Endodermal cell (in vitro differentiated cells): ENCODE results near the gene XYLT1. TPM values are rescaled to one million over a fixed set of nuclear protein-coding genes. Genes with fewer than 3 reads are reported as not detected.

Experiments used
- DNase-seq: peaks from one replicate; pipeline ENCODE4 v3.0.0-alpha.2; 2017
- H3K27ac ChIP-seq: 2 replicates; pipeline ENCODE4 v1.5.1; 2013; ENCODE audit warnings: mild to moderate bottlenecking, low read depth, low read length, moderate library complexity
- H3K27me3 ChIP-seq: 2 replicates; pipeline ENCODE4 v1.6.1; 2013; ENCODE audit warnings: mild to moderate bottlenecking, low read length, moderate library complexity; ENCODE audit not compliant: insufficient read depth, control insufficient read depth, poor library complexity, severe bottlenecking
- H3K36me3 ChIP-seq: 2 replicates; pipeline ENCODE4 v1.7.0; 2013; ENCODE audit warnings: mild to moderate bottlenecking, low read length, moderate library complexity; ENCODE audit not compliant: control insufficient read depth, insufficient read depth
- H3K4me1 ChIP-seq: one replicate; pipeline ENCODE4 v1.7.0; 2013; ENCODE audit warnings: low read length; ENCODE audit not compliant: control insufficient read depth, insufficient read depth
- H3K4me3 ChIP-seq: 2 replicates; pipeline ENCODE4 v1.5.1; 2013; ENCODE audit warnings: mild to moderate bottlenecking, low read length, moderate library complexity
- H3K9ac ChIP-seq: 2 replicates; pipeline ENCODE4 v1.6.1; 2013; ENCODE audit warnings: mild to moderate bottlenecking, low read length, moderate library complexity; ENCODE audit not compliant: poor library complexity, severe bottlenecking; ENCODE audit errors: extremely low read depth
- H3K9me3 ChIP-seq: 2 replicates; pipeline ENCODE4 v1.6.1; 2013; ENCODE audit warnings: mild to moderate bottlenecking, low read length, moderate library complexity; ENCODE audit not compliant: control insufficient read depth
- H3K27ac Mint-ChIP-seq: 2 replicates; pipeline ENCODE4 v1.8.0; 2020; ENCODE audit warnings: mixed read lengths
- H3K27me3 Mint-ChIP-seq: 2 replicates; pipeline ENCODE4 v1.8.0; 2021; ENCODE audit warnings: mild to moderate bottlenecking, mixed read lengths; ENCODE audit not compliant: insufficient read depth
- H3K36me3 Mint-ChIP-seq: 2 replicates; pipeline ENCODE4 v1.8.0; 2020; ENCODE audit warnings: low read depth, mixed read lengths
- H3K4me1 Mint-ChIP-seq: 2 replicates; pipeline ENCODE4 v1.8.0; 2020; ENCODE audit warnings: mixed read lengths
- H3K4me3 Mint-ChIP-seq: 2 replicates; pipeline ENCODE4 v1.8.0; 2020; ENCODE audit warnings: mild to moderate bottlenecking, moderate library complexity, mixed read lengths
- H3K9me3 Mint-ChIP-seq: 2 replicates; pipeline ENCODE4 v1.8.0; 2020; ENCODE audit warnings: mild to moderate bottlenecking, mixed read lengths
- CTCF ChIP-seq: fragments of 200-600 bp; sonication (generic); conservative IDR thresholded peaks from 2 replicates; pipeline ENCODE4 v1.5.0; 2021; ENCODE audit warnings: antibody characterized with exemption, mild to moderate bottlenecking
- WGBS, 2 experiments: methylation state at CpG; one replicate each; pipeline versions ENCODE4 v1.1.5 to v1.1.7; 2013; ENCODE audit warnings: missing lambda C conversion rate in 2 of 2, mixed read lengths in 1 of 2; ENCODE audit not compliant: insufficient coverage in 1 of 2, insufficient read length in 1 of 2; 5-methylcytosine and 5-hydroxymethylcytosine counted together
- long read RNA-seq, 4 experiments: library from polyadenylated mRNA in 2 of 4; library from RNA in 1 of 4; library from capped mRNA in 1 of 4; stranded (forward) in 3 of 4; unstranded in 1 of 4; transcript quantifications; one replicate each; pipeline ENCODE4 v2.0.0, GENCODE V29; 2020 to 2021; ENCODE audit warnings: inconsistent platforms in 1 of 4
- polyA plus RNA-seq, 2 experiments: library from polyadenylated mRNA; stranded (reverse); fragments of 50-300 nt; gene quantifications; one replicate each; pipeline ENCODE4 v1.2.3, GENCODE V29; 2013
- total RNA-seq, 2 donors: library from RNA; stranded (reverse); fragmentation: NEBNext Ultra II Directional in 1 of 2; extraction: Animal tissue kit (Norgen Biotek cat#: 25700) in 1 of 2; gene quantifications; 2 replicates in 1 of 2; 3 replicates in 1 of 2; pipeline ENCODE4 v1.2.1, GENCODE V29; 2021

The XYLT1 gene
- 10 to 100 TPM; 26.8 to 28.5 TPM for total RNA-seq
- polyA plus RNA-seq (2013, experiment 1 of 2): 11.9 TPM
- 13.2 TPM for polyA plus RNA-seq (2013, experiment 2 of 2)
- long read RNA-seq, experiment 1, partial matches to known transcripts: 0 of 7 reads
- long read RNA-seq, experiment 1, other reads (novel, unspliced or antisense): 7 of 7 reads
- long read RNA-seq, experiment 2, full-length matches to known transcripts: 3 of 34 reads
- long read RNA-seq, experiment 2, partial matches to known transcripts: 3 of 34 reads
- long read RNA-seq, experiment 2, other reads (novel, unspliced or antisense): 28 of 34 reads
- long read RNA-seq, experiment 3, full-length matches to known transcripts: 1 of 10 reads
- long read RNA-seq, experiment 3, partial matches to known transcripts: 0 of 10 reads
- long read RNA-seq, experiment 3, other reads (novel, unspliced or antisense): 9 of 10 reads
- long read RNA-seq, experiment 4: 0 reads

GRCh38 chr16:17470908-17471718 is at the start of gene XYLT1:
Gene XYLT1 (minus strand): TSS chr16:17470960. CDS start chr16:17470796, 164 bp downstream.
- no peak within 1 kb of the TSS for H3K27ac ChIP-seq

DNA sequence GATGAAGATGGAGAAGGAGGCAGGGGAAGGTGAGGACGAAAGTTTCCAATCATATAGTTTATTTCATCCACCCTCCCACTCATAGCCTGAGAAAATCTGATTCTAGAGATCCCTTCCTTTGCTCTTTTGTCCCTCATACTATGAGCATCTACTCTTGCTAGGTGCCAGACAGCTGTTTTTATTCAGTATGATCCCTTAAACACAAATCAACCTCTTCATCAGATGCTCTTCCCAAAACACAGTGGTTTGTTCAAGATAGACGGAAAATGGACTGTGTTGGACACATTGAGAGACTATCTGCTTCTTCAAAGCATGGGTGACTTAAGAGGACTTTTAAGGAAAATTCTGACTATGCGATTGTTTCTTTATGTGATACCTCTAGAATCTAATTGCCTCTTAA is 49.4 kb upstream of the XYLT1 start:
- H3K27me3 Mint-ChIP-seq: peaks cover 15% of the 10 kb centered on the region
- TF ChIP-seq CTCF: no peak
- WGBS, 2 experiments: 84 to 100% methylated on average over 1 to 3 of the region's 3 CpGs
- H3K36me3 ChIP-seq: no peaks in the 10 kb centered on the region
- no peak for DNase-seq
- no peak overlapping the region for H3K4me3 Mint-ChIP-seq
- H3K27me3 ChIP-seq: peaks cover 6% of the 10 kb centered on the region
- no peak overlapping the region for H3K4me3 ChIP-seq
- no peaks in the 10 kb centered on the region for H3K9me3 ChIP-seq
- H3K27ac Mint-ChIP-seq: no peak overlapping the region
- no peaks in the 10 kb centered on the region for H3K9me3 Mint-ChIP-seq
- no peak overlapping the region for H3K9ac ChIP-seq
- no peaks in the 10 kb centered on the region for H3K36me3 Mint-ChIP-seq
- H3K4me1 Mint-ChIP-seq: no peaks in the 10 kb centered on the region
- no peaks in the 10 kb centered on the region for H3K4me1 ChIP-seq
- no peak overlapping the region for H3K27ac ChIP-seq

More at GRCh38 chr16:17470908-17471718, at the start of gene XYLT1:
- Histone ChIP-seq H3K27me3 (peaks cover 19% of the 10 kb centered on the region), H3K9ac (peak within 1 kb of the TSS; percentile 32), H3K4me1 (peaks cover 10% of the 10 kb centered on the region), H3K4me3 (peak within 1 kb of the TSS; percentile 83), H3K36me3 (no peaks in the 10 kb centered on the region), H3K9me3 (no peaks in the 10 kb centered on the region)
- Mint-ChIP-seq H3K4me3 (peak within 1 kb of the TSS; percentile 75), H3K27ac (peak within 1 kb of the TSS; percentile 83), H3K4me1 (peaks cover 40% of the 10 kb centered on the region), H3K36me3 (peaks cover 2% of the 10 kb centered on the region), H3K27me3 (peaks cover 18% of the 10 kb centered on the region), H3K9me3 (no peaks in the 10 kb centered on the region)
- DNase-seq: peak; percentile 84
- no peak for TF ChIP-seq CTCF
- 19 to 51% methylated on average over 5 to 30 of the region's 36 CpGs for WGBS, 2 experiments

GRCh38 chr16:17519101-17519955 is 48.6 kb upstream of the XYLT1 start:
- H3K27ac Mint-ChIP-seq: no peak overlapping the region
- no peak overlapping the region for H3K9ac ChIP-seq
- no peaks in the 10 kb centered on the region for H3K36me3 ChIP-seq
- no peaks in the 10 kb centered on the region for H3K9me3 Mint-ChIP-seq
- no peaks in the 10 kb centered on the region for H3K36me3 Mint-ChIP-seq
- no peak overlapping the region for H3K4me3 Mint-ChIP-seq
- H3K27me3 ChIP-seq: peaks cover 6% of the 10 kb centered on the region
- no peak overlapping the region for H3K4me3 ChIP-seq
- H3K9me3 ChIP-seq: no peaks in the 10 kb centered on the region
- no peaks in the 10 kb centered on the region for H3K4me1 Mint-ChIP-seq
- TF ChIP-seq CTCF: no peak
- no peak overlapping the region for H3K27ac ChIP-seq
- DNase-seq: no peak
- no peaks in the 10 kb centered on the region for H3K4me1 ChIP-seq
- H3K27me3 Mint-ChIP-seq: peaks cover 15% of the 10 kb centered on the region
- 86 to 97% methylated on average over 7 to 9 of the region's 9 CpGs for WGBS, 2 experiments
